Activated CD4-positive, alpha-beta T cell treated with anti-CD3 and anti-CD28 coated beads, Interleukin-2, amount 10 ng/mL, durations not matched to agents 24 days and 14 days (primary cell): Measurements from ENCODE around the gene ZNF654. TPM values are rescaled to one million over a fixed set of nuclear protein-coding genes. Genes with fewer than 3 reads are reported as not detected.
A peak's percentile ranks its signal among the peaks of the same experiment; 100 is the strongest.
"Not testable (repeated sequence)": the region's sequence is repeated elsewhere in the genome, so short reads cannot be mapped to it uniquely, and the experiment has no call there.

Experiments used
- DNase-seq: peaks from one replicate; pipeline ENCODE4 v3.0.0; 2022
- H3K27ac Mint-ChIP-seq: one replicate; pipeline ENCODE4 v1.8.0; 2022; ENCODE audit warnings: mild to moderate bottlenecking, mixed read lengths
- H3K27me3 Mint-ChIP-seq: one replicate; pipeline ENCODE4 v1.8.0; 2022; ENCODE audit warnings: mixed read lengths
- H3K36me3 Mint-ChIP-seq: one replicate; pipeline ENCODE4 v1.8.0; 2022; ENCODE audit warnings: low read depth, mild to moderate bottlenecking, mixed read lengths
- H3K4me1 Mint-ChIP-seq: one replicate; pipeline ENCODE4 v1.8.0; 2021; ENCODE audit warnings: mixed read lengths
- H3K4me3 Mint-ChIP-seq: one replicate; pipeline ENCODE4 v1.8.0; 2022; ENCODE audit warnings: mild to moderate bottlenecking, moderate library complexity, mixed read lengths
- H3K9me3 Mint-ChIP-seq: one replicate; pipeline ENCODE4 v1.8.0; 2021; ENCODE audit warnings: mixed read lengths
- intact Hi-C: fragments of 100-400 bp; cut with micrococcal nuclease; formaldehyde crosslinking; loops from one replicate; pipeline ENCODE4 v1.15.1; 2023
- total RNA-seq: library from RNA; stranded (reverse); gene quantifications from 2 replicates; pipeline ENCODE4 v1.2.3, GENCODE V29; 2022

Gene ZNF654
- total RNA-seq, 1 donor from 2014 or later, result 18.7 TPM

DNA sequence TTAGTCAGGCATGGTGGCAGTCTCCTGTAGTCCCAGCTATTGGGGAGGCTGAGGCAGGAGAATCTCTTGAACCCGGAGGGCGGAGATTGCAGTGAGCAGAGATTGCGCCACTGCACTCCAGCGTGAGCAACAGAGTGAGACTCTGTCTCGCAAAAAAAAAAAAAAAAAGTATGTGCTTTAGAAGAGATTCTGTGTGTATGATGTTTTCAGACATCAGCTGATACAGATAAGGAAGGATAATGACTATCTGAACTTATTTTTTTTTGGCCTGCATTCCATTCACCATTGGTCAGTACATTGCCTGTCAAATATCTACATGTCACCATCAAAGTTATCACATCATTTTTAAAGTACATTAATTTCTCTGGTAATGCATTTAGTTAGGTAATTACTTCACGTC is 108.1 kb downstream of the ZNF654 start:
- no peaks in the 10 kb centered on the region for H3K27me3 Mint-ChIP-seq
- H3K27ac Mint-ChIP-seq, result no peak overlapping the region
- H3K4me3 Mint-ChIP-seq, result no peak overlapping the region
- peaks cover 19% of the 10 kb centered on the region for H3K36me3 Mint-ChIP-seq
- intact Hi-C loops, result no loop called here
- H3K9me3 Mint-ChIP-seq, result no peaks in the 10 kb centered on the region
- peaks cover 4% of the 10 kb centered on the region for H3K4me1 Mint-ChIP-seq
- no peak for DNase-seq

DNA sequence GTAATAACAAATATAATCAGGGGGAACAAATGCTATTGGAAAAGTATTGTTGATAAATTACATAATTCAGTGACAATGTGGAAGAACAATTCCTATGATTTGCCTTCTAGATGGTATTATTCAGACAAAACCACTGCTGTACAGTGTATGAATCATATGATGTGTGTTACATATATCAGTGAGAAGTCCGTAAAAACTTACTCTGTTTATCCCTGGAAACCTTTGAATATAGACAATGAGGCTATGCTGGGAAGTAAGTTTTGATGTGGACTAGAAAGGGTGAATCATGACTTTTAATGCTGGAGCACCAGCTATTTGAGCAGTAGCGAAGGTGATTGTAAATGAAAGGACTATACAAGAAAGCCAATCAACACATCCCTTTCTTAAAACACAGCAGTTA is 108.6 kb downstream of the ZNF654 start:
- Mint-ChIP-seq H3K27ac (no peak overlapping the region), H3K27me3 (no peaks in the 10 kb centered on the region), H3K4me3 (no peak overlapping the region), H3K36me3 (peaks cover 16% of the 10 kb centered on the region), H3K9me3 (no peaks in the 10 kb centered on the region), H3K4me1 (peaks cover 3% of the 10 kb centered on the region)
- intact Hi-C loops, result no loop called here
- DNase-seq, result no peak

DNA sequence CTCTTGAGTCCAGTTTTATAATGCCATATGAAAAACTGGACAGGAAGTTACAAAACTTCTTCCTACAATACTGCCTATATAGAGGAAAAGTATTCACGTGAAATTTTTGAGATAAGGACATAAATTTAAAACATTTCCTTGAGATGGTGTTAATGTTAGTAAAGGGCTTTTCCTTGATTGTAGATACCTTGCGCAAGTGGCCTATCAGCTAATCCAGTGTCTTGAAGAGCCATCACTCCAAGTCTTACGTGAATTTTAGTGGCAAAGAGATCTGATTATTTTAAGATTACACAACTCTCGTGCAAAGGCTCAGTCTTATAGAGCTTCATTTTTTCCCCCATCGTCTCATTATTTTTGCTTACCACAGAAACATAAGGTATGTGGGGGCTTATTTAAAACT is 109.1 kb downstream of the ZNF654 start:
- H3K9me3 Mint-ChIP-seq, result no peaks in the 10 kb centered on the region
- no peak overlapping the region for H3K27ac Mint-ChIP-seq
- peaks cover 3% of the 10 kb centered on the region for H3K4me1 Mint-ChIP-seq
- intact Hi-C loops, result no loop called here
- peaks cover 15% of the 10 kb centered on the region for H3K36me3 Mint-ChIP-seq
- DNase-seq, result no peak
- H3K4me3 Mint-ChIP-seq, result no peak overlapping the region
- no peaks in the 10 kb centered on the region for H3K27me3 Mint-ChIP-seq

DNA sequence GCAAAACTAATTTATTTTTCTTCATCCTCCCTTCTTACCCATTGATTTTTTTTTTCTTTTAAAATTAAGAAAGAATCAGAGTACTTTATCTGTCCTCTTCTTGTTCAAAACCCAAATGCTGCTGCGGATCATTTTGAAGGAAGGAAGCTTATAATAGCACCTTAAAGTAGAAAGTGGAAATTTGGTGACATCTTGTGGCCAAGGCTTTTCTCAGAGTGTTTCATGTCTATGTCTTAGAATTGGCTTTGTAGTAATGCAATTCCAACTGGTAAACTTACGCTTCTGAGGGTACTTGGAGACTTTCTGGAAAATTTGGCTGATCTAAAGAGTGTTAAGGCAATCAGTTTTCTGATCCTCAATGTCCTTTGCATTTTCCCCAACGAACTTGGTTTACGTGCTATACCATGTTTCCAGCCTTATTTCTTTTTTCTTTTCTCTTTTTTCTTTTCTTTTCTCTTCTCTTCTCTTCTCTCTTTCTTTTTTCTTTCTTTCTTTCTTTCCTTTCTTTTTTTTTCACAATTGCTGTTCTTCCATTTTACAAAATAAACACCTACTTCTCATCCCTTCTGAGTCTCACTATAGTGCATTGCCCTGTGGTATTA is 121.4 kb downstream of the ZNF654 start:
- peaks cover 15% of the 10 kb centered on the region for H3K27me3 Mint-ChIP-seq
- no peaks in the 10 kb centered on the region for H3K36me3 Mint-ChIP-seq
- intact Hi-C loops, result loop anchor here (1.0 kb wide), 2 partner anchors 121 to 409 kb away; partner anchors contain the start of genes CGGBP1 and ZNF654
- no peak overlapping the region for H3K4me3 Mint-ChIP-seq
- no peak overlapping the region for H3K27ac Mint-ChIP-seq
- no peaks in the 10 kb centered on the region for H3K9me3 Mint-ChIP-seq
- no peaks in the 10 kb centered on the region for H3K4me1 Mint-ChIP-seq
- DNase-seq, result peak; percentile 80

DNA sequence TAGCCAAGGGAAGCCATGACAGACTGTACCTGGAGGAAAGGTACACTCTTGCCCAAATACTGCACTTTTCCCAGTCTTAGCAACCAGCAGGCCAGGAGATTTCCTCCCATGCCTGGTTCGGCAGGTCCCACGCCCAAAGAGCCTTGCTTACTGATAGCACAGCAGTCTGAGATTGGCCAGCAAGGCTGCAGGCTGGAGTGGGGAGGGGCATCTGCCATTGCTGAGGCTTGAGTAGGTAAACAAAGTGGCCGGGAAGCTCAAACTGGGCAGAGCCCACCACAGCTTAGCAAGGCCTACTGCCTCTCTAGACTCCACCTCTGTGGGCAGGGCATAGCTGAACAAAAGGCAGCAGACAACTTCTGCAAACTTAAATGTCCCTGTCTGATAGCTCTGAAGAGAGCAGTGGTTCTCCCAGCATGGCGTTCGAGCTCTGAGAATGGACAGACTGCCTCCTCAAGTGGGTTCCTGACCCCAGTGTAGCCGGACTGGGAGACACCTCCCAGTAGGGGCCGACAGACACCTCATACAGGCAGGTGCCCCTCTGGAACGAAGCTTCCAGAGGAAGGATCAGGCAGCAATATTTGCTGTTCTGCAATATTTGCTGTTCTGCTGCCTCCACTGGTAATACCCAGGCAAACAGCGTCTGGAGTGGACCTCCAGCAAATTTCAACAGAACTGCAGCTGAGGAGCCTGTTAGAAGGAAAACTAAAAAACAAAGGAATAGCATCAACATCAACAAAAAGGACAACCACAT is 123.3 kb downstream of the ZNF654 start:
- H3K27me3 Mint-ChIP-seq, result peaks cover 13% of the 10 kb centered on the region
- H3K36me3 Mint-ChIP-seq, intact Hi-C loops, H3K9me3 Mint-ChIP-seq, H3K27ac Mint-ChIP-seq, H3K4me3 Mint-ChIP-seq, H3K4me1 Mint-ChIP-seq, DNase-seq: not testable (repeated sequence)

DNA sequence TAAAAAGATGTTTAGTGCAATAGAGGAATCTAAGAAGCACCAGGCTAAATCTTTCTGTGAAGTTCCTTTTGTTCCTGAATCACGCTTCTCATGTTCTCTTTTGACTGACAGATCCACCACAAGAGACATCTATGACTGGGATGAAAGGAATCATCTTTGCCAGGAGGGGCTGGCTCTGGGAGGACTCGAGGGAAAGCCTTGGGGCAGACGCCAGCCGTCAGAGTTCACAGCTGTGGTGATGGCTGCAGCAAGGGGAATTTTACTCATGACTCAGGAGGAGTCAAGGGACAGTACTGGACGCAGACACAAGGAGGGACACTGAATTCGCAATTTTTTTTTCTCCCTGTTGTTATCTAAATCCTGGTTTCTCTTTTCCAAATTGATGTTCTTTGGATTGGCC is 129.4 kb downstream of the ZNF654 start:
- intact Hi-C loops, result no loop called here
- Mint-ChIP-seq H3K27me3 (peaks cover 3% of the 10 kb centered on the region), H3K4me3 (no peak overlapping the region), H3K9me3 (peaks cover 4% of the 10 kb centered on the region), H3K27ac (no peak overlapping the region), H3K36me3 (no peaks in the 10 kb centered on the region), H3K4me1 (peaks cover 4% of the 10 kb centered on the region)
- DNase-seq, result no peak

DNA sequence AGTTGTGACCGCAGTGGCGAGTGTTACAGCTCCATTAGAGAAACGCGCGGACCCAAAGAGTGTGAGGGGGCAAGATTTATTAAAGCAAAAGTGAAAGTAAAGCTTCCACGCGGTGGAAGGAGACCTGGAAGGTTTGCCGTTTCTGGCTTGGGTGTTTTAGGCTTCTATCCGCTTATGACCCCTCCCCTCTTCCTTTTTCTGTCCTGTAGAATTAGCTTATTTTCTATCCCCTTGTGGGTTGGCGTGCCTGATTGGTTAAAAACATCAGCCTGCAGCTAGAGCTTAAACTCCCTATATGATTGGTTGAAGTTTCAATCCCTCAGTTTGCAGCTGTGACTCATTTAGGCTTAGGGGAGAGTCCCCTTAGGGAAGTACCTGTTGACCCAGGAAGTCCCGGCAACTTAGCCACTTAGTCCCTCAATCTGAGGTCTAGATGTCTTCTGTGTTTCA is 130.3 kb downstream of the ZNF654 start:
- Mint-ChIP-seq H3K4me3 (no peak overlapping the region), H3K27ac (peak overlapping the region; percentile 31), H3K27me3 (no peaks in the 10 kb centered on the region), H3K36me3 (no peaks in the 10 kb centered on the region), H3K9me3 (peaks cover 4% of the 10 kb centered on the region), H3K4me1 (peaks cover 4% of the 10 kb centered on the region)
- no peak for DNase-seq
- intact Hi-C loops, result no loop called here

DNA sequence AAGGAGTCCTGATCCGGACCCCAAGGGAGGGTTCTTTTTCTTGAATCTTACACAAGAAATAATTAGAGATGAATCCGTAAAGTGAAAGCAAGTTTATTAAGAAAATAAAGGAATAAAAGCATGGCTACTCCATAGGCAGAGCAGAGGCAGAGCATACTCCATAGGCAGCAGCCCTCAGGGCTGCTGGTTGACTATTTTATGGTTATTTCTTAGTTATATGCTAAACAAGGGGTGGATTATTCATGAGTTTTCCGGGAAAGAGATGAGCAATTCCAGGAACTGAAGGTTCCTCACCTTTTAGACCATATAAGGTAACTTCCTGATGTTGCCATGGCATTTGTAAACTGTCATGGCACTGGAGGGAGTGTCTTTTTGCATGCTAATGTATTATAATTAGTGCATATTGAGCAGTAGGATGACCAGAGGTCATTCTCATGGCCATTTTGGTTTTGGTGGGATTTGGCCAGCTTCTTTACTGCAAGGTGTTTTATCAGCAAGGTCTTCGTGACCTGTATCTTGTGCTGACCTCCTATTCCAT is 132.9 kb downstream of the ZNF654 start:
- no peak overlapping the region for H3K27ac Mint-ChIP-seq
- DNase-seq, result no peak
- intact Hi-C loops, result no loop called here
- H3K9me3 Mint-ChIP-seq, result peaks cover 4% of the 10 kb centered on the region
- no peaks in the 10 kb centered on the region for H3K27me3 Mint-ChIP-seq
- no peak overlapping the region for H3K4me3 Mint-ChIP-seq
- no peaks in the 10 kb centered on the region for H3K36me3 Mint-ChIP-seq
- H3K4me1 Mint-ChIP-seq, result peaks cover 8% of the 10 kb centered on the region

DNA sequence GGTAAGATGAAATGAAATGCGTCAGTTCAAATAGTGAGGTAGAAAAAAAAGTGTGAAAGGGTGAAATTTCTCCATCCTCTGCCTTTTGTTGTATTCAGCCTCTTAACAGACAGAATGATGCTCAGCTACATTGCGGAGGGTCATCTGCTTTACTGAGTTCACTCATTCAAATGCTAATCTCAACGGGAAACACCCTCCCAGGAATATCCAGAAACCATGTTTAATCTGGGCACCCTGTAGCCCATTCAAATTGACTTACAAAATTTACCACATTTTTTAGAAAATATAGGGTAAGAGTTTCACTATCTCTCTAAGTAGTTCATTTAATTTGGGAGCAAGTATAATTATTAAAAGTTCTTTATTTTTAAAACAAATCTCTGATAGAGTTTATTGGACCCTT is 133.6 kb downstream of the ZNF654 start:
- Mint-ChIP-seq H3K36me3 (no peaks in the 10 kb centered on the region), H3K4me1 (peaks cover 8% of the 10 kb centered on the region), H3K9me3 (peaks cover 2% of the 10 kb centered on the region), H3K27ac (no peak overlapping the region), H3K4me3 (no peak overlapping the region), H3K27me3 (no peaks in the 10 kb centered on the region)
- no peak for DNase-seq
- intact Hi-C loops, result no loop called here

Other genes with a start within 250 kb of the ZNF654 start
- gene CGGBP1, start 250 bp upstream of the ZNF654 start, total RNA-seq, result 85.9 and 87.2 TPM in 2 replicates
- 19.9 and 24.1 TPM in 2 replicates for gene C3orf38, start 90.7 kb downstream of the ZNF654 start, total RNA-seq